ENCODE data around the gene SMIM45.

Gene SMIM45

DNA sequence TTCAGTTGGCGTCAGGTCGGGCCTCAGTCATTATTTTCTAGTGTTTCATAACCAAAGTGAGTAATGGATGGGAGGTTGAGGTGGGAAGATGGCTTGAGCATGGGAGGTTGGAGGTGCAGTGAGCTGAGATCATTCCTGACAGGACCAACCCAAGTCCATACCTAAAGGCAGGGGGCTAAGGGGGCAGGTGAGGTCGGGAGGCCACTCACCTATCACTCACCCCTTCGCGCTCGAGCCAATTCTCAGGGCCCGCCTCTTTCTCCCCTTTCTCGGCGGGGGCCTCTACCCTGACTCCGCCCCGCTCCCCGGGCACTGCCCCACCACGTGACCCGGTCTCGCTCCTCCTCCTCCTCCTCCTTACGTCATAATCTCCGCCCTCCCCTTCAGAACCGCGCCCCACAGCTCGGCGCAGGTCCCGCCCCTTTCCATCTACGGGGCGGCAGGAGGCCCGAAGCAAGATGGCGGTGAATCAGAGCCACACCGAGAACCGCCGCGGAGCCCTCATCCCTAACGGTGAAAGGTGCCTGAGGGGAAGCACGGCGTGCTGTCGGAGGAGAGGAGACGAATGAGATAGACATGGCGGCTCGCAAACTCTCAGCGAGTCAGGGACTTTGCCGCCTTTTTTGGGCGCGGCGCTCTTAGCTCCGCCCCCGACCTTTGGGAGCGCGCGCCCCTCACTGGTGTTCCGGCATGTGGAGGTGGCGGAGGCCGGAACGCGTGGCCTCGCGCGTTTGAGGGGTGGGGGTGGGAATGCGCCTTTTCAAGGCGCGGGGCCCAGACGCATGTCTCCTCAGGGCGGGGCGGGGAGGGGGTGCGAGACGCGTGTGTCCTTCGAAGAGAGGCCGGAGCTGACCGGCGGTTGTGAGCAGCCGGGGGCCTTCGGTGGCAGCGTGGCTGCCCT, 46.7 kb downstream of the SMIM45 start, which contains the start of gene WBP2NL (continued):
- no peak for TF ChIP-seq CHD1 (IDR thresholded peaks at IDR 0.05; ENCODE audit: low read depth, low read length)
- TF ChIP-seq RFX5 (IDR thresholded peaks at IDR 0.05; ENCODE audit: low read depth, low read length) = no peak

DNA sequence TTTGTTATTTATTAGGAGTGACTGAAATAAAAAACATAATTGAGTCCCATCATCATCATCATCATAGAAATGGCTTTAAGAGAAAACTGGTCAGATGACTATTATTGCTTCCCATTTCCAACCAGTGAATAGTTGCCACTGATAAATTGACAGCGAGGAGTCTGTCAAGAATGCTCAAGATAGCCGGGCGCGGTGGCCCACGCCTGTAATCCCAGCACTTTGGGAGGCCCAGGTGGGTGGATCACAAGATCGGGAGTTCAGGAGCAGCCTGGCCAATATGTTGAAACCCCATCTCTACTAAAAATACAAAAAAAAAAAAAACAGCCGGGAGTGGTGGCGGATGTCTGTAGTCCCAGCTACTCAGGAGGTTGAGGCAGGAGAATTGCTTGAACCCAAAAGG, 48.5 kb downstream of the SMIM45 start:
- H3K18ac ChIP-seq (ENCODE audit: low read depth, low read length) = no peak overlapping the region
- DNase-seq = no peak
- no CpG with 5 or more reads among the region's 8 CpGs for WGBS, 2 experiments (ENCODE audit: extremely low coverage in 2 of 2, insufficient read length in 1 of 2)
- dilution Hi-C loops (cut with HindIII; ENCODE audit: low sequenced_read_pairs, unreplicated experiment) (no loop called here), intact Hi-C loops (cut with micrococcal nuclease) (no loop called here), in situ Hi-C loops (cut with MboI; ENCODE audit: low sequenced_read_pairs) (no loop called here)
- no peak overlapping the region for H3K4me2 ChIP-seq (ENCODE audit: low read depth, low read length)
- TF ChIP-seq, protein P1, sequence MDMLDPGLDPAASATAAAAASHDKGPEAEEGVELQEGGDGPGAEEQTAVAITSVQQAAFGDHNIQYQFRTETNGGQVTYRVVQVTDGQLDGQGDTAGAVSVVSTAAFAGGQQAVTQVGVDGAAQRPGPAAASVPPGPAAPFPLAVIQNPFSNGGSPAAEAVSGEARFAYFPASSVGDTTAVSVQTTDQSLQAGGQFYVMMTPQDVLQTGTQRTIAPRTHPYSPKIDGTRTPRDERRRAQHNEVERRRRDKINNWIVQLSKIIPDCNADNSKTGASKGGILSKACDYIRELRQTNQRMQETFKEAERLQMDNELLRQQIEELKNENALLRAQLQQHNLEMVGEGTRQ (IDR thresholded peaks at IDR 0.05; ENCODE audit: low read depth, low read length) = no peak
- no peak for TF ChIP-seq RAD21 (IDR thresholded peaks at IDR 0.05; ENCODE audit: low read length)
- TF ChIP-seq NFE2L2 (IDR thresholded peaks at IDR 0.05; ENCODE audit: low read depth, low read length) = no peak
- no peak for TF ChIP-seq BHLHE40 (IDR thresholded peaks at IDR 0.05; ENCODE audit: low read depth, low read length)
- no peak for TF ChIP-seq CEBPB (IDR thresholded peaks at IDR 0.05; ENCODE audit: low read depth, low read length)
- no peak overlapping the region for H3K4me3 ChIP-seq (ENCODE audit: insufficient read depth, low read depth, low read length)
- H3K36me3 ChIP-seq (ENCODE audit: control insufficient read depth, insufficient read depth, low read length) = no peaks in the 10 kb centered on the region
- H3K27ac ChIP-seq (ENCODE audit: insufficient read depth, low read length) = no peak overlapping the region
- no peak overlapping the region for H2AK9ac ChIP-seq (replicated peaks; ENCODE audit: low read depth, low read length, poor library complexity)
- H2BK5ac ChIP-seq (ENCODE audit: low read depth, low read length, poor library complexity, severe bottlenecking) = no peak overlapping the region
- no peak overlapping the region for H3K23ac ChIP-seq (ENCODE audit: low read depth, low read length)
- no peak overlapping the region for H2AK5ac ChIP-seq (ENCODE audit: low read depth, low read length)
- H2BK15ac ChIP-seq (ENCODE audit: low read depth, low read length) = no peak overlapping the region
- H2BK20ac ChIP-seq (ENCODE audit: low read depth, low read length) = no peak overlapping the region
- BruUV-seq (replicated peaks) = no TSS peak
- no peak overlapping the region for H4K91ac ChIP-seq (ENCODE audit: insufficient read depth, low read depth, low read length)
- ChIA-PET CTCF (no interaction called here), POLR2A (ENCODE audit: unreplicated experiment) (no interaction called here)
- H3K56ac ChIP-seq (ENCODE audit: extremely low read depth, insufficient read depth, low read length) = no peak overlapping the region
- no peak for ATAC-seq (ENCODE audit: low read depth)
- no peak overlapping the region for H3K14ac ChIP-seq (replicated peaks; ENCODE audit: low read depth, low read length)
- no peaks in the 10 kb centered on the region for H3K79me1 ChIP-seq (ENCODE audit: low read depth in 1 of 2, low read length in 2 of 2)
- peaks cover 11% of the 10 kb centered on the region for H3K27me3 ChIP-seq (ENCODE audit: control insufficient read depth, insufficient read depth, low read length)
- no peak overlapping the region for H3K4ac ChIP-seq (ENCODE audit: low read depth, low read length)
- H2AFZ ChIP-seq (replicated peaks; ENCODE audit: low read length, poor library complexity) = no peak overlapping the region
- no peaks in the 10 kb centered on the region; the same call in 1 of the 2 replicates for H3K9me3 ChIP-seq (ENCODE audit: control insufficient read depth, insufficient read depth, low read length)
- no peak overlapping the region for H4K8ac ChIP-seq (ENCODE audit: low read depth in 2 of 2, low read length in 2 of 2)
- H2BK120ac ChIP-seq (ENCODE audit: low read depth, low read length) = no peak overlapping the region
- H4K20me1 ChIP-seq (ENCODE audit: insufficient read depth, low read length) = no peaks in the 10 kb centered on the region
- no peak overlapping the region for H3K9ac ChIP-seq (ENCODE audit: low read depth, low read length)
- H3K4me1 ChIP-seq (ENCODE audit: control insufficient read depth, insufficient read depth, low read length) = no peaks in the 10 kb centered on the region
- no peak overlapping the region for H4K5ac ChIP-seq (ENCODE audit: low read depth, low read length)
- H3K9me1 ChIP-seq (ENCODE audit: insufficient read depth, low read length) = no peaks in the 10 kb centered on the region; the same call in 1 of the 2 replicates

Data from IMR-90 (cell line).